Retina (tissue), 1 donor: Measurements from ENCODE around the gene TPSD1.
"Not testable (repeated sequence)": the region's sequence is repeated elsewhere in the genome, so short reads cannot be mapped to it uniquely, and the experiment has no call there.

Experiments used
- DNase-seq: peaks from one replicate; pipeline ENCODE4 v3.0.0-alpha.2; 2016

TPSD1 gene

DNA sequence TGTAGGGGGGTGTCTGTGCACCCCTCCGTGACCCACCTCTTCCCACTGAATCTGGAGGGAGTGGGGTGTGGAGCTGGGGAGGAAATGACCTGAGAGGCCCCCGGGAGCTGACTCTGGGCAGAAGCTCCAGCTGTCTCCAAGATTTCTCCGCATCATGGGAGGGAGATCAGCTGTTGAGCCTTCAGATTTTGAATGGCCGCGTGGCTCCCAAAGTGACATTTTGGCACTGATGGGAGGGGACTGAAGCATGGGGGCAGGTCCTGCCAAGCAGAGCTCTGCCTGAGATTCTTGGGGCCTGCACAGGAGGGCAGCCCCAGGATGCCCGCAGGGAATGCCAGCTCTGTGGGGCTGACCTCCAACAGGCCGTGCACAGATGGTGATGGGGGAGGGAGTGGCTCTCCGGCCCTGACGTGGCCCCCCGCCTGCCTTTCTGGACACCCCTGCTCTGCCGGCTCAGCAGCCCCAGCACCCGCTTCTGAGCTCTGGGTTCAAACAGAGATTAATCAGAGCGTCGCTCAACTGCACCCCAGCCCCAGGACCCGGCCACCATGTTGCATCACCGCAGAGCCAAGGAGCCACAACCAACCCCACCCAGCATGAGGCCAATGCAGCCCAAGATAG lies 28.2 kb downstream of the TPSD1 start:
- no peak for DNase-seq

DNA sequence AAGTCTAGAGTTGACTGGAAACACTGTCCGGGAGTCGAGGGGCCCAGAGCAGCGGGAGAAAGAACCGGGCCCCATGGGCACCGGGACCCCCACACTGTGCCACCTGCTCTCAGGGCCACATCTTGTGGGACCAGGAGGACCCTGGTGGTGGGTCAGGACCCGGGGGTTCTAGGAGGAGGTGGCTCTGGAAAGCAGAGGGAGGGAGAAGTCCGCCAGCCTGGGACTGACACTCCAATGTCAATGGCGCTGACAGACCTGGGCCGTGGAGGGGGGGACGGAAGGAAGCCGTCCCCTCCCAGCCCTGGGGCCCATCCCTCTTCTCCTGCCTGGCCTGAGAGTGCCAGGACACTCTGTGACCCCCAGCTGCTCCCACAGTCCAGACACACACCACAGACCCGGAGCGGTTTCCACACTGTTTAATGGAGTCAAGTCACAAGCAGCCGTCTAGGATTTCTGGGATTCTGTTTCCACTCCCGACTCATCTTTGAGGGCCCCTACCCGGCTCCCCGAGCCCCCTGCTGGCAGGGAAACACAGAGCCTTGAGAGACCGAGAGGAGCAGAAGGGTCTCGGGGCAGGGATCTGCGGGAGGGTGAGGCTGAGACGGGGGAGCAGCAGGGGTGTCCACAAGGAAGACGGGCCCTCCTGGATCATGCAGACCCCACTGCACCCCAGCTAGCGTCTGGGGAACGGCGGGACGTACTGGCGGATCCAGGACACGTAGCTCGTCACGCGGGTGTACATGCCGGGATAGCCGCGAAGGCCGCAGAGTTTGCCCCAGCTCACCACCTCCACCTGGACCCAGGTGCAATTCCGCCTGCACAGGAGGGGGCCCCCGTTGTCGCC lies 30.0 kb downstream of the TPSD1 start:
- DNase-seq, result no peak

DNA sequence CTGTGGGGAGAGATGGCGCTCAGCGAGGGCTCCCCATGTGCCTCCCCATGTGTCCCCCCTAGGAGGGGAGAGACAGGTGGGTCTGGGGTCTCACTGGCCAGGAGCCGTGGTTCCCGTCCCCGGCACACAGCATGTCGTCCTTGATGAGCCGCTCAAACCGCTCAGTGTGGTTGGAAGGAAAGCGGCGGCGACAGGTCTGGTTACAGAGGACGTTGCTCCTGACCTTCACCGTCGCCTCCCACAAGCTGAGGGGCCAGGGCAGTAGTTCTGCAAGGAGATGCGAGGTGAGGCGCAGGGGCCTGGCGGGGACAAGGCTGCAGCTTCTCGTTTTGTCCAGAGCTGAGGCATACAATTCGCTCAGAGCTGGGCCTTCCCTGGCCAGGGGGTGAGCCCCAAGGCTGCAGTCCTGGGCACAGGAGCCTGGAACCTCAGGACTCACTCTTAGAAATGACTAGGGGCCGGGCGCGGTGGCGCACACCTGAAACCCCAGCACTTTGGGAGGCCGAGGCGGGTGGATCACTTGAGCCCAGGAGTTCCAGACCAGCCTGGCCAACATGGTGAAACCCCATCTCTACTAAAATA lies 30.7 kb downstream of the TPSD1 start:
- no peak for DNase-seq

DNA sequence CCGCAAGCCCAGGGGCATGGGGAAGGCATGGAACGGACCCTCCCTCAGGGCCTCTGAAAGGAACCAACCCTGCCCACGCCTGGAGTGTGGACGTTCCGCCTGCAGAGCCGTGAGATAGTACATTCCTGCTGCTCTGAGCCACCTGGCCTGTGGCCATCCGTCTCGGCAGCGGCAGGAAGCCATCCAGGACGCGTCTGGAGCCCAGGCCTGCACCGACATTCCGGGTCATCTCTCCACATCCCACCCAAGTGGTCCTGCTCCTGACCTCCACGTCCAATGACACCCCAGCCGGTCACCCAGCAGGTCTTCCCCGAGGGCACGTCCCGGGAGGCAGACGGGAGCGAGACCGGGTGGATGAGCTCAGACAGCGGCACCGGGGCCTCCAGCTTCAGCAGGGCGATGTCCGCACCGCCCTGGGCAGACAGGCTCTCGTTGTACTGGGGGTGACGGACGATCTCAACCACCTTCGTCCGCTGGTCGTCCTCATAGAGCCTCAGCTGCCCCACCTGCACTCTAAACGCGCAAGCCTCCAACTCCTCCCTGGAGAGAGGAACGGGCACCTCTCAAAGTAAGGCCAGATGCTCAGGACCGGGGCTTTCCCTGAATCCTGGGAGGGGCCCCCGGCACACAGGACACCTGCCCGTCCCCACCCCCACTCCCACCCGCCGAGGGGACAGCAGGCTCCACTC lies 32.3 kb downstream of the TPSD1 start:
- DNase-seq, result no peak

- no peak for DNase-seq
Observed at GRCh38 chr16:1288813-1289476, 33.1 kb downstream of the TPSD1 start.

DNA sequence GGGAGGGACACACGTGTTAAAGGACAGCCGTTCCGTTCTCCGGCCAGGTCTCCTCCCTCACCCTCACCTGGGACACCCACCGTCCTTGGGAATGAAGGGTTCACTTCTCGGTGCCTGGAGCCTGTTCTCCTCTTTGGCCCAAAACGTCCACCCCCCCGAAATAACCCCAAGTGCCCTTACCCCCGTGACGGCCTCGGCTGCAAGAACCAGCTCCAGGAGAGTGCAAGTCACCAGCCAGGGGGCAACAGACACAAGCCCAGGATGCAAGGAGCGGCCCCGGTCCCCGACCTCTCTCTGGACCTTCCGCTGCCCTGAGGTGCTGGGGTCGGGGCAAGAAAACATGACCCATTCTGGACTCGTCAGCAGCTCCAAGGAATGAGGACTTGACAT lies 33.6 kb downstream of the TPSD1 start:
- DNase-seq, result no peak

GRCh38 chr16:1290063-1290501 lies 34.2 kb downstream of the TPSD1 start:
- peak; percentile 56 for DNase-seq

DNA sequence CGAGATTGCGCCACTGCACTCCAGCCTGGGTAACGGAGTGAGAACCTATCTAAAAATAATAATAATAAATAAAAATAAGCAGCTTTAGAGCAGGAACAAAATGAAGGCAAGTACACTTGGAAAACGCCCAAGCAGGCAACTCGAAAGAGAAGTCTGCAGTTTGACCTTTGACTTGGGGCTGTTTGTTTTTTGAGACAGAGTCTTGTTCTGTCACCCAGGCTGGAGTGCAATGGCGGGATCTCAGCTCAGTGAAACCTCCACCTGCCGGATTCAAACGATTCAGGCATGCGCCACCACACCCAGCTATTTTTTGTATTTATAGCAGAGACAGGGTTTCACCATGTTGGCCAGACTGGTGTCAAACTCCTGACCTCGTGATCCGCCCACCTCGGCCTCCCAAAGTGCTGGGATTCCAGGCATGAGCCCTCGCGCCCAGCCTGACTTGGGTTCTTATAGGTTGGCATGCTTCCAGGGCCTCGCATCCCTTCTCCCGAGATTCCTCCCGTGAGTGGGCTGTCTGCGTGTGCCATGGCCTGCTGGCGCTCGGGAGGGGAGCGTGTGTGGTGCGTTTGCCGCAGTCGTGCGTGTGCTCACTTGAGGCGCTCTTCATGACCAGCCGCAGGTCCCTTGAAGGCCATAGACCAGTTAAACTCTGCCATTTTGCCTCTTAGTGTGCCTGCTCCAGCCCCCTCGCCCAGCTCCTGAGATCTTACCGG lies 35.1 kb downstream of the TPSD1 start:
- DNase-seq, result no peak

GRCh38 chr16:1291576-1291974 lies 35.7 kb downstream of the TPSD1 start:
- DNase-seq, result no peak

DNA sequence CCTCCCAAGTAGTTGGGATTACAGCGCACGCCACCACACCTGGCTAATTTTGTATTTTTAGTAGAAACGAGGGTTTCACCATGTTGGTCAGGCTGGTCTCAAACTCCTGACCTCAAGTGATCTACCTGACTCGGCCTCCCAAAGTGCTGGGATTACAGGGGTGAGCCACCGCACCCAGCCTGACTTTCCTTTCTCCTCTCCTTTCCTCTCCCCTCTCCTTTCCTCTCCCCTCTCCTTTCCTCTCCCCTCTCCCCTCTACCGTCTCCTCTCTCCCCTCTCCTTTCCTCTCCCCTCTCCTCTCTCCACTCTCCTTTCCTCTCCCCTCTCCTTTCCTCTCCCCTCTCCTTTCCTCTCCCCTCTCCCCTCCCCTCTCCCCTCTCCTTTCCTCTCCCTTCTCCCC lies 36.3 kb downstream of the TPSD1 start:
- not testable (repeated sequence) for DNase-seq

DNA sequence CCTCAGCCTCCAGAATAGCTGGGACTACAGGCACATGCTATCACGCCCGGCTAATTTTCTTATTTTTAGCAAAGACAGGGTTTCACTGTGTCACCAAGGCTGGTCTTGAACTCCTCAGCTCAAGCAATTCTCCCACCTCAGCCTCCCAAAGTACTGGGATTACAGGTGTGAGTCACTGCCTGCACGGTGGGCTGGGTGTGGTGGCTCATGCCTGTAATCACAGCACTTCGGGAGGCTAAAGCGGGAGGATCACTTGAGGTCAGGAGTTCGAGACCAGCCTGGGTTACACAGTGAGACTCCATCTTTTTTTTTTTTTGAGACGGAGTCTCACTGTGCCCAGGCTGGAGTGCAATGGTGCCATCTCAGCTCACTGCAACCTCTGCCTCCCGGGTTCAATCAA lies 36.9 kb downstream of the TPSD1 start:
- DNase-seq, result not testable (repeated sequence)

DNA sequence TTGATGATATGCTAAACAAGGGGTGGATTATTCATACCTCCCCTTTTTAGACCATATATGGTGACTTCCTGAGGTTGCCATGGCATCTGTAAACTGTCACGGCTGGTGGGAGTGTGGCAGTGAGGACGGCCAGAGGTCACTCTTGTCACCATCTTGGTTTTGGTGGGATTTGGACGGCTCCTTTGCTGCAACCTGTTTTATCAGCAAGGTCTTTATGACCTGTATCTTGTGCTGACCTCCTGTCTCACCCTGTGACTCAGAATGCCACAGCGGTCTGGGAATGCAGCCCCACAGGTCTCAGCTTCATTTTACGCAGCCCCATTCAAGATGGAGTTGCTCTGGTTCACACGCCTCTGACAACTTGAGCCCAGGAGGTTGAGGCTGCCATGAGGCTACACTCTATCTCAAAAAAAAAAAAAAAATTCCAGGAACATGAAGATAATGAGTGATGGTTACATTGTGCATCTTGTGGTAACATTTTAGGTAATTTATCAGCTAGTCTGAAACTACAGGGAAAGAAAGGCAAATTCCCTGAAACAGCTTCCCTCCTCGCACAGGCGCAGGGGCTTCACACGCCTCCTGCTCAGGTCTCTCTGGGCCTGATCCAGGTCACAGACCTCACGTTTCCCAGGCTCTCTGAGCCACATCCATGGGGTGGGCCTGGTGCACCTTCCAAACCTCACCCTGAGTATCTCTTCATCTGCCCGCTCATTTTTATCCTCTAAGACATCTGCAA lies 38.2 kb downstream of the TPSD1 start:
- DNase-seq, result no peak

- DNase-seq, result no peak
Observed at GRCh38 chr16:1295465-1295864, 39.6 kb downstream of the TPSD1 start.

DNA sequence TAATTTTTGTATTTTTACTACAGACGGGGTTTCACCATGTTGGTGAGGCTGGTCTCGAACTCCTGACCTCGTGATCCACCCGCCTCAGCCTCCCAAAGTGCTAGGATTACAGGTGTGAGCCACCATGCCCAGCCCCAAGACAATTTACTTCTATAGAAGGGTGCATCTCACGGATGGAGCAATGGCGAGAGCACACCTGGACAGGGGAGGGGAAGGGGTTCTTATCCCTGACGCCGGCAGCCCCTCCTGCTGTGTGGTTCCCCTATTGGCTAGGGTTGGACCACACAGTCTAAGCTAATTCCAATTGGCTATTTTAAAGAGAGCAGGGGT lies 40.8 kb downstream of the TPSD1 start:
- not testable (repeated sequence) for DNase-seq

DNA sequence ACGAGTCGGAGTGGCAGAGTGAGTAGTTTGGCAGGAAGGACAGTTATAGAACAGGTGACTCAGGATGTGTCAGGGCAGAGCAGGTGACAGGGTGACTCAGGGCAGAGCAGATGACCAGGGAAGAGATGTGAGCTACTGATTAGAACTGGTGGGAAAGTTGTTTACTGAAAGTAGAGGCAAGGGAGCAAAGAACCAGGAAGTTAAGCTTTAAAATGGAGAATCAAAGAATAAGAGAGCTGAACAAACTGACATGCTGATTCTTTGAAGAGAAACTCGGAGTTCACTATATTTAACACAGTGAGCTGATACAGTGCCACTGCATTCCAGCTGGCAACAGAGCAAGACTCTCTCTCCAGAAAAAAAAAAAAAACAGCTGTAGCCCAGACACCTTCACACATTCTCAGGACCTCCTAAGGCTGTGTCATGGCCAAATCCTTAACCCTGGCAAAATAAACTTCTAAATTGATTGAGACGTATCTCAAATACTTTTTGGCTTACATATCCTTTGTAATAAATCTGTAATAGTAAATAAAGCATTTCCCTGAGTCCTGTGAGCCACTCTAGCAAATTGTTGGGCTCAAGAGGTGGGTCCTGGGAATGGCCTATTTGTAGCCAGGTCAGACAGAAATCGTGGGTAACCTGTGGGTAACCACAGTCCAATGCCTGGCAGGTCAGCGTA lies 41.3 kb downstream of the TPSD1 start:
- no peak for DNase-seq

- no peak for DNase-seq
Observed at GRCh38 chr16:1298406-1298805, 42.5 kb downstream of the TPSD1 start.

GRCh38 chr16:1299012-1299867 lies 43.4 kb downstream of the TPSD1 start:
- DNase-seq, result no peak

DNA sequence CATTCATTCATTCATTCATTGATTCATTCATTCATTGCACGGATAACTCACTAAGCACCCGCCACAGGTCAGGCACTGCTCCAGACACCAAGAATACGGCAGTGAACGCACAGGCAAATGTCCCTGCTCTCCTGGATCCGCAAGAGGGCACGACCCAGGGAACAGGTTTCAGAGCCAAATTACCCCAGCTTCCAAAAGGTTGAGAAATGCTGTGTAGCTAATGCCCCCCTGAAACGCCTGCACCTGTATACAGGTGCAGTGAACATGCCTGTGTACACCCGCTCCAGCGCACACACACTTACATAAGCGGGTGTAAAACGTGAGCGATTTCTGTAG lies 44.0 kb downstream of the TPSD1 start:
- no peak for DNase-seq

DNA sequence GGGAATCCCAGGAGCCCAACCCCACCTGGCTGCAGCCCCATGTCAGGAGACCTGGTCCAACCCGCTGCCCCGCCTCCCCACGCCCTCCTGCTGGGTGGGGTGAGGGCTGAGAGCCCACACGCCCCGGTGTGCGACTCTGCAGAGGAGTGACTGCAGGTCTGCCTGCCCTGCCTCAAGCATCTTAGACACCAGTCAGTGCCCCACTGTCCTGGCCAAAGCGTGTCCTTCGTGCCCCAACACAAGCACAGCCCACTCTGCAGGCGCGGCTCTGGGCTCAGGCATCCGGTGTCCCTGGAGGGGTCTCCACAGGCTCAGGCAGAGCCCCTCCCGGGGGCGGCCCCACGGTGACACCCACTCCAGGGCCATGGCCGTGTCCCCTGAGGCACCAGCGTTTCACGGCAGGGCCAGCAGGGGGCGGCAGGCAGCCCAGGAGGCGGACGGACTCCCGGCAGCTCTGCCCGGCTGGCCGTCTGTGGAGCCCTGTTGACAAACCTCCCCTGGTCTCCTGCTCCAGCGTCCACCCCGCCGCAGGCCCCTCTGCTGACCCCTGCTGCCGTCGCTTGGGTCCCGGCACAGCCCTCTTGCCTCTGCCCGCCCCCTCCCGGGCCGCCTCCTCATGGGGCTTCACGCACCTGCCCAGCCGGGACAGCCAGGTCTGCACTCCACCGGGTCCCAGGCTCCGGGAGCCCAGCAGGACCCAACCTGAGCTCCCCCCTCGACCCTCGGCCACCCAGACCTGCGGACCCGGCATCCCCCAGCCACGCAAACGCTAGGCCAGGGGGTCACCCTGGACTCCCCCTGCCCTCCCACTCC lies 45.0 kb downstream of the TPSD1 start:
- DNase-seq, result peak; percentile 83
